Ammon's horn (tissue), 1 donor: ENCODE results near the gene DNAJB14.
A peak's percentile ranks its signal among the peaks of the same experiment; 100 is the strongest.

Experiments
- DNase-seq: peaks from one replicate; pipeline ENCODE4 v3.0.0-alpha.2; 2016; ENCODE audit warnings: low spot score

The DNAJB14 gene

DNA sequence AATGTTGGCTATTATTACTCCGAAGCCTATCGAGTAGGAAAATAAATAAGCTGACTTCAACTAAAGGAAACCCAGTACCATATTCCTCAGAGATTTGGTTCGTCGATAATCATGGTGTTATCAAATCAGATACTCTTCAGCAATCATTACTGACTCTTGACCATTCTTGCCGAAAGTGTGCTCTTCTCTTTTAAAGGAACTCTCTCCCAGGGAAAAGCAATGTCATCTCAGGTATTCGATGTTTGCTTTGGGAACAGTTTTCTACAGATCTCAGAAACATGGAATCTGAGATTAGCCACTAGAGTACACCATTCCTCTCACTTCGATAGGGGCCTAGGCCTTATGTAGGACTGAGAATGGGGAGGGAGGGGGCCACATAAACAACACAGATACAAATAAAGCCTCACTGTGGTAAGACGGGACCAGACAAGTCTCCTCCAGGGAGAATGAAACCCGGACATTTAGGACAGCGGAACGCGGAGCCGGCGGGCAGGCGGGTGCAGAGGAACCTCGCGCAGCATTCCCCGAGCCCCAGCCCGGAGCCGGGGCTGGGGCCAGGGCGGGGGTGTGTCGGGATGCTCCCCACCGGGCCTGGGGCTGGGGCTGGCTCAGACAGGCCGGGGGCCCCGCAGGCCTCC is 581 bp downstream of the DNAJB14 start:
- DNase-seq: peak; percentile 29

DNA sequence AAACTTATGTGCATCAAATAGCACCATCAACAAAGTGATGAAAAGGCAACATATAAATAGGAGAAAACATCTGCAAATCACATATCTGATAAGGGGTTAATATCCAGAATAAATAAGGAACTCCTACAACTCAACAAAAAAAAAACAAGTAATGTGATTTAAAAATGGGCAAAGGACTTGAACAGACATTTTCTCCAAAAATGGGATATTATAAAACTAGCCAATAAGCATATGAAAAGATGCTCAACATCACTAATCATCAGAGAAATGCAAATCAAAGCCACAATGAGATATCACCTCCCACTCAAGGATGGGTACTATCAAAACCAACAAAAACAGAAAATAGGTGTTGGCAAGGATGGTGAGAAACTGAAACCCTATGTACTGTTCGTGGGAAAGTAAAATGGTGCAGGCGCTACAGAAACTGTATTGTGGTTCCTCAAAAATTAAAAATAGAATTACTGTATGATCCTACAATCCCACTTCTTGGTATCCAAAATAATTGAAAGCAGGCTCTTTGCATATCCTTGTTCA is 2.4 kb downstream of the DNAJB14 start:
- no peak for DNase-seq

DNA sequence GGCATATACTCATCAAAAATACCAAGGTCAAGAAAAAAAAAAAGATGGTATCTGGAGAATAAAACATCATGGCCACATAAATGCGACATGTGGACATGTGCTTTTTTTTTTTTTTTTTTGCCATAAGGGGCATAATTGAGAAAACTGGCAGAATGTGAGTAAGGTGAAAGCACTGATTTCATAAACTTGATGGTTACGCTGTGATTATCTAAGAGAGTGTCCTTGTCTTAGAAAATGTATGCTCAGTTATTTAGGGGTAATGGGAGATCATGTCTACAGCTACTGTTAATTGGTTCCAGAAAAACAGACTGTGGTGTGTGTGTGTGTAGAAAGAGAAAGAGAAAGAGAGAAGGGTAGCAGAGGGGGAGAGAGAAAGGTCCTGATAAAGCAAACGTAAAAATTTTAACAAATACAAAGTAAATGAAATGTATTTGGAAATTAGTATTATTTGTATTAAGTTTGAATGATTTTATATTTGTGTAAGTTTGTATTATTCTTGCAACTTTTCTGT is 8.1 kb downstream of the DNAJB14 start:
- no peak for DNase-seq

DNA sequence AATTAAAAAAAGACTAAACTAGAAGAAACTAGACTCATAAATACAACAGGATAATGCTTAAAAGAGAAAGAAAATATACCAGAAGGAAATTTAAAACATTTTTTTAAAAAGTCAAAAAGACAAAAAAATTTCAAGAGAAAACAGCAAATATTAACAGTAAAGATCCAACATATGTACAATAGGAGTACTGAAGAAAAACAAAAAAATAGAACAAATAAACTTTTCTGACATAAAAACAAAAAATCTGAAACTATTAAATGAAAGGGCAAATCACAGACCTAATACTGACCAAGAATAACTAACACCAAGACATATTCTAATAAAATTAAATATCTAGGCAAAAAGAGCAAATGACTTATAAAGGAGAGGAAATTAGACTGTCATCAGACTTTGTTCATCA is 11.5 kb downstream of the DNAJB14 start:
- no peak for DNase-seq

DNA sequence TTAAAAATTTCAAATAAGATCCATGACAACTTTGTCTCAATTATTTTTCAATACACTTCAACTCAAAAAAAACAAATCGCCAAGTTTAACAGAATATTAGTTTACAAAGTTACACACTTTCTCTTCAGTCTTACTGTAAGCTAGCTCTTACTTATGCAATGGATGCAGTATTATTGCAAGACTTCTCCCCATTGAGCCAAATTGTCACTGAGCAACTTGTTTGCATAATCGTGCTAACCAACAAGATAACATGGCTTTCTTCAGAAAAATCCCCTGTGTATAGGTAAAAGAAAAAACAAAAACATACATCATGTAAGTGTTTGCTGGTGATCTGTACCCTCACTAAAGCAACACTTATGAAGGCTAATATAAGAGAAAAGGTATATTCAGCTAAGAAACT is 18.9 kb downstream of the DNAJB14 start:
- DNase-seq: no peak

DNA sequence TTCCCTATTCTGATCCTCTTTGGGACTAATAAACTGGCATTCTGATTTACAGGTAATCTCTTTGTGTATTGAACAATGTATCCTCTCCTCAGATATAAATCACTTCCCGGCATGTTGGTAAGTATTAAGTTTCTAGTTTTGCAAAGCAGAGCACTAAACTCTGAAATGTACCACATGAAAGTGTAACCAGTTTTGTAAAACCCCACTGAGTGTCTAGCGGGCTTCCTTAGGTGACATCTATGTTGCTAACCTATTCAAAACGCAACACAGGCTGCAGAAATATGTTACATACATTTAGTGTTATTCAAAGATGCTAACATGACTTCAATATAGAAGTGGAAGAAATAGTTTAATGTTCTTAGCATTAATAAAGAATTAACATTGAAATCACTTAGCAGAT is 25.2 kb downstream of the DNAJB14 start:
- no peak for DNase-seq

DNA sequence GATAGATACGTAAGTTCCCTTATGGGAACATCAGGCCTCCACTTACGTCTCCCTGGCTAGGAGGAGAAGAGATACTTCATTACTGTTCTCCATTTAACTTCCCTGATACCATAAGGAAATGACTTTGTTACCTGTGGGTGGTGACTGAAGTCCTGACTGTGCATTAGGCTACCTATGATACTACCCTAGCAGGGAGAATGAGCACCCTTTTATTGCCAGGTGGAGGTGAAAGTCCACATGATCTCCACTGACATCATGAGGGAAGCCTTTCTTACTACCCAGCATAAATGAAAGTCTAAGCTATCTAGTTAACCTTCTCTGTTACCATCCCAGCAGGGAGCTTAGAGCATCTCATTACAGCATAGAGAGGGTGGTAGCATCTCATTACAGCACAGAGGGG is 27.8 kb downstream of the DNAJB14 start:
- no peak for DNase-seq

DNA sequence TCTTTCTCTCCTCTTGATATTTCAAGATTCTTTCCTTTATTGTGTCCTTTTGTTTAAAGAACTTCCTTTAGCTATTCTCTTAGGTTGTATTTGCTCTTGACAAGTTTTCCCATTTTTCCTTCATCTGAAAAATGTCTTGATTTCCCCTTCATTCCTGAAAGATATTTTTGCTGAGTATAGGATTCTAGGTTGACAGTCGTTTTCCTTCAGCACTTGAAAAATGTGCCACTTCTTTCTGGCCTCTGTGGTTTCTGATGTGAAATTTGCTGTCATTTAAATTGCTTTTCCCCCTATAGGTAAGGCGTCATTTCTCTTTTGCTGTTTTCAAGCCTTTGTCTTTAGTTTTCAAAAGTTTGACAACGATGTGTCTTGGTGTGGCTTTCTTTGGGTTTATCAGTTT is 28.8 kb downstream of the DNAJB14 start:
- DNase-seq: no peak

DNA sequence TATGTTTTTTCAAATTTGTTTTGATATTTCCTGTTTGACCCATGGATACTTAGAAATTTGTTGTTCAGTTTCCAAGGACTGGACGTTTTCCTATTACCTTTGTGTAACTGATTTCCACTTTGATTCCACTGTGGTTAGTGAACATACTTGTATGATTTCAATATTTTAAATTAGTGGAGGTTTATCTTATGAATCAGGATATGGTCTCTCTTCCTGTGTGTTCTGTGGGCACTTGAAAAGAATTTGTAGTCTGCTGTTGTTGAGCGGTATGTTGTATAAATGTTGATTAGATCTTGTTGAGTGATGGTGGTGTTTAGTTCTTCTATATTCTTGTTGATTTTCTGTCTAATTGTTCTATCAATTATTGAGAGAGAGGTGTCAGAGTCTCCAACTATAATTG is 31.0 kb downstream of the DNAJB14 start:
- DNase-seq: no peak

DNA sequence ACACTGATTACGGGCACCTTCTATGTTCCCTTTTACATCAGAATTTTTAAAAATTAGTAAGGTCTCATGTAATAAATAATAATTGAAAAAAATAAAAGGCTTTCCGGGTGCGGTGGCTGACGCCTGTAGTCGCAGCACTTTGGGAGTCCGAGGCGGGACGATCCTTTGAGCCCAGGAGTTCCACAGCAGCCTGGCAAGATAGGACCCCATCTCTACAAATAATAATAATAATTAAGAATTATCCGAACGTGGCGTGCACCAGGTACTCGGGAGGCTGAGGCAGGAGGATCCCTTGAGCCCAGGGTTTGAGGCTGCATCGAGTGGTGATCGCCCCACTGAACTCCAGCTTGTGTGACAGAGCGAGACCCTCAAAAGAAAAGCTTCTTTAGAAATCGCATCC is 51.4 kb downstream of the DNAJB14 start:
- no peak for DNase-seq

DNA sequence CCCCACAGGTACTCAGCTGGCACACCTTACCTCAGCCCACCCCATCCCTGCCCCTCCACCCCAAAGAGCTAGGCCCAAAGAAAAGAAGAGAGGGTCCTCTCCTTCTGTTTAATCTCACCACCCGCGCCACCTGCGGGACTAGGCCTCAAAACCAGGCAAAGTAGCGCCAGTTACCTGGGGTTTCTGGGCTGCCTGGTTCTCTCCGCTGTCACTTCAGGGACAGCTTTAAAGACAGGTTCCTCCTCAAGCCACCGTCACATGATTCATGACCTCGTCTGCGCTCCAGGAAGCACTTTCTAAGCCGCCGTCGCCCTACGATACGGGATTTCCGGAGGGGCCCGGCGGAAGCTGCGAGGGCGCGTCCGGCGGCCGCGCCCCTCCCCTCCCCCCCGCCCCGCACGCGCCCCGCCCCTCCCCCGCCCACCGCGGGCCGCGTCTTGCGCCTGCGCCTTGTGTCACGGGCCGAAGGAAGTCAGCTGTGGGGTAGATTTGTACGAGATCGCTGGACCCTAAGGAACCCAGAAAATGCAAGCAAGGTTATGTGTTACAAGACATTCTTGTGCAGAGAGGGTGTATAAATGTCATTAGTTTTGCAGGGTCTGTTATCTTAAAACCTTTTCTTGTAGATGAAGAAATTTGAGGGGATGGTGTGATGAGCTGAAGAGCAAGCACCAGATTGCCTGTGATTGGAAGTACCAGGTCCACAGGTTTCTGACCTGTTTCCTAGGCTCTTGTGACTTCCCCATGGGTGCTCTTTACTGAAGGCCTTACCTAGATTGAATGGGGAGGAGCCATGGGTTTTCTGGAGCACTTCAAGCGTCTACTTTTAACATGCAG is 52.0 kb downstream of the DNAJB14 start, which contains the start of gene LAMTOR3:
TSS of gene LAMTOR3 (minus strand) at position 267 of the 837 bp plus-strand sequence. CDS start 464 bp downstream, outside the sequence.
- DNase-seq: peak; percentile 96

DNA sequence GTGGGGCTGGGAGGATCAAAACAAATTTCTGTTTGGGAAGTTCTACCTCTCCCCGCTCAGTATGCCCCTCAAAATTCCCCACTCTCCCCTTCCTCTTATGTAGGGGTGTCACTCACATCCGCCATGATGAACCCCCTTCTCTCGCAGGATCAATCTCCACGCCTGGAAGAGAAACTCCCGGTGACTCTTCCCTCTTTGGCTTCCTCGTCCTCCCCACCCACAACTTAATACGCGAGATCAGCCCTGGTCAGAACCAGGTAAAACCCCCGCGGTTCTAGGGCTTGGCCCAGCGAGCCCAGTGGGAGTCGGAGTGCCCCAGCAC is 52.6 kb downstream of the DNAJB14 start:
- DNase-seq: no peak

DNA sequence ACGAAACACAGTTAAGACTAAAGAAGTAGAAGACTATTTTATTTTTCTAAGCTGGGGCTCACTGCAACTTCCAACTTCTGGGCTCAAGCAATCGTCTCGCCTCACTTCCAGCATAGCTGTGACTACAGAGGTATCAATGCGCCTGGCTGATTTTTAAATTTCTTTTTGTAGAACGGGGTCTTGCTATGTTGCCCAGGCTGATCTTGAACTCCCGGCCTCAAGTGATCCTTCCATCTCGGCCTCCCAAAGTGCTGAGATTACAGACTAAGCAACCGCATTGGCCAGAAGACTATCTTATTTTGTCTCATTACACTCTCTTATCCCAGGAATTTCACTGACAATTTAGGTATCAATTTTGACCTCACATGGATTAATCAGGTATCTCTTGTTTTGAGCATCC is 53.4 kb downstream of the DNAJB14 start:
- DNase-seq: no peak

DNA sequence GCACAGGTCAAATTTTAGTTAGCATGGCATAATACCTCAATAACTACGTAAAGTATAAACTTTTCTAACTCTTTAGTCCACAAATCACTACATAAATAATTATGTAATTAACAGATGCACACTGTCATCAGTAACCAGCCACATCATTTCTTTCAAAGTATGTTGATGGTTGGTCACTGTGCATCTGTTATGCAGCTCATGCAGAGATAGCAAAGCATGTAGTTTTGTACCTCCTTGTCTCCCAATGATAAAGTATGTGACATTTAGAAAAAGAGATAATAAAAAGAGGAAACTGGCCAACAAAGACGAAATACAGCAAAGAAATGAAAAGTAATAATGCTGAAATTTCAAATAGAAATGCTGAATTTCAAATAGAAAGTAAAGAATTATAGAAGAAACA is 55.1 kb downstream of the DNAJB14 start:
- no peak for DNase-seq

DNA sequence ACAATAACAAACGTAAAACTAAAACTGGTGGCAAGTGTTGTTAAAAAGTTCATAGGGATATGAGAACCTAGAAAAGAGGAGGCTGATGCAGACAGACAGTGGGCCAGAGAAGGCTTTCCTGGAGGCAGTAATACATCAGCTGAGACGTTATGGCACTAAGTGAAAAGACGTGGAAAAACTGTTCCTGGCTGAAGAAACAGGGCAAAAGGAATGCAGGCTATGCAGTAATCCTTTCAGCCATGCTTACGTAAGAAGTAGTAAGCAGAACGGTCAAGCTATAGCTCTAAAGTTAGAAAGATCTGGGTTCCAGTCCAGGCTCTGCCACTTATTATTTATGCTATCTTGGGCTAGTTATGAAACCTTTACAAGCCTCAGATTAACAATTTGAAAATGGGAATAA is 58.6 kb downstream of the DNAJB14 start:
- DNase-seq: no peak

DNA sequence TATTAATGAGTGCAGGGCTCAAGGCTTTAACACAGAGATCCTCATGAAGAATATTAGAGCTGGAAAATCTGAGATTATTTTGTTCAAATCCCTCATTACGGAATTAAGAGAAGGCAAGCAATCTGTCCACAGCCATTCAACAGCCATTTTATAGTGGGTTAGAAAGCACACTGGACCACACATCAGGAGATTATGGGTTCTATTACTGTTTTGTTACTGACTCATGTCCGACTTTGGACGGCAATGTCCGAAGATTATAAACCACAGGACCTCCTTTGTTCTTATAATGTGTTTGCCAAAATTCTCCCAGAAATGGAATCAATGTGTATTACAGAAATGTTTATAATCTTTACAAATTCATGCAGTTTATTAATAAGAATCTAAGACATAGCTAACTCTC is 60.3 kb downstream of the DNAJB14 start:
- no peak for DNase-seq

DNA sequence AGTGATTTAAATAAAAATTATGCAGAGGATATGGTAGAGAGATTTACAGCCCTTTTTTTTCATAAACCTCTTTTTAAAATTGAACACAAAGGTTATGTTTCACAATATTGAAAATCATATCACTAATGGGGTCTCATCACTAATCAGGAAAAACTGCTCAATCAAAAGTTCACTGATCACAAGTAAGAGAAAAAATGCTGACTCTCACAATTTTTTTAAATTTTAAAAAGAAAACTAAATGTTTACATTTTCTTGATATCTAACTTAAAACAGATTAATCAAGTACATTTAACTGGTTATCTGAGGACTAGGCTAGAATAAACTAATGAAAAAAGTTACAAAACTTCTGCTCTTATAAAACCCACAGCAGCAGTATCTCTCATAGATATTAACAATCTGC is 60.7 kb downstream of the DNAJB14 start:
- DNase-seq: no peak

DNA sequence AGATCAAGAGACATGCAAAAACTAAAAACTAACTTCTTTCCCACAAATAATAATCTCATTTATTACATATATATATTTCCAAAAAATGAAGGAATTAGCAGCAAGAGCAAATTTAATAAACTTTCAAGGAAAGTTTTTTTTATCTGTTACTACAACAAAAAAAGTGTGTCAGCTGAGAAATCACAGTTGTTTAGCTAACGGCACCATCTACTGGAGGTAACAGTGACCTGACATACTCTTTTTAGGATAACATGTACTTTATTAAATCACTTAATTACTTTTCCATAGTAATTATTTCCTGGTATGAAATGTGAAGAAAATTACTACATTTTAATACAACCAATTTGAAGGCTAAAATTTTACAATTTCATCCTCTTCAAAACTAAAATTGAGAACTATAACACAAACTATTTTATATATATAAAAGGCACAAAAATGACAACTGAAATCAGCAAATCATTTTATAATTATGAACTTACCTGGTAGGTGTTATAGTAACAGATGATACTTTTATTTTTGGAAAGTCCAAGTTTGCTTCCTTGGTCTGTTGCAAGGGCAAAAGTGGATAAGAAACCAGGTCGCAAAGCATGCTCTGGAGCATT is 61.3 kb downstream of the DNAJB14 start:
- DNase-seq: peak; percentile 16

DNA sequence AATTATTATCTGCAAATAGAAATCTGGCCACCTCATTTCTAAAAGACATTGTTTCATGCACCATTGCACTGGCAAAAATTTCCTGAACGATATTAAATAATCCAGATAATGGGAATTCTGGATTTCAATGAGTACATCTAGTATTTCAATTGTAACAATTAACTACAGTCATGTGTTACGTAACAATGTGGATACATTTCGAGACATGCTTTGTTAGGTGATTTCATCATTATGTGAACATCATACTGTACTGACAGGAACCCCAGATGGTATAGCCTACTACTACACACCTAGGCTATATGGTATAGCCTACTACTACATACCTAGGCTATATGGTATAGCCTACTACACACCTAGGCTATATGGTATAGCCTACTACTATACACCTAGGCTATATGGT is 67.0 kb downstream of the DNAJB14 start:
- no peak for DNase-seq

DNA sequence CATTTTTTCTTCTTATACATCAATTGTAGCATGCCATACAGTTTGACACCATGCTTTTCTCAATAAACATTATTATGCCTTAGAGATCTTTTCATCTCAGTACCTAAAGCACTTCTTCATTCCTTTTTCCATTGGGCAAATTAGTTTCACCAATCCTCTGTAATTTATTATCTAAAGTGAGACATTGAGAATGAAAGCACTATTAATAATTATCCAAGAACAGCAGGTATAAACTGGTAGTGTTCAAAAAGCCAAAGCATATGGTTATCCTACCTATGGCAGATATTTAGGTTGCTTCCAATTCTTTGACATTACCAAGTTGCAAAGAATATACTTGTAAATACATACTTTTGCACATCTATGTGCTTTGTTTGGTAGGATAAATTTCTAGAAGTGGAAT is 67.8 kb downstream of the DNAJB14 start:
- DNase-seq: no peak

DNA sequence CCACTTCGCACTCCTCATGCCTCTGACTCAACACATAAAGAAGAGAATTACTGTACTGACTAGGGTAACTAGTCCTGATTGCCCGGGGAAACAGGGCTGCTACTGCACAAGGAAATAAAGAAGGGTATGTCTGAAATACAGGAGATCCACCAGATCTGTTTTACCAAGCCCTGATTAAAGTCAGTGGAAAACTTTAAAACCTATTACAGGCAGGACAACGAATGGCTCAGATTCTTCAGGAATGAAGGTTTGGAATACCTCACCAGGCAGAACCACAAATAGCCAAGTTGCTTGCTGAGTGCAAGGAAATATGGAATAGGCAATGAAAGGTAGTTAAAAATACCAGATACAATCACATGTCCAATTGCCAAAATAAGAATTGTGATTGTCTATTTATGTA is 69.5 kb downstream of the DNAJB14 start:
- DNase-seq: no peak

DNA sequence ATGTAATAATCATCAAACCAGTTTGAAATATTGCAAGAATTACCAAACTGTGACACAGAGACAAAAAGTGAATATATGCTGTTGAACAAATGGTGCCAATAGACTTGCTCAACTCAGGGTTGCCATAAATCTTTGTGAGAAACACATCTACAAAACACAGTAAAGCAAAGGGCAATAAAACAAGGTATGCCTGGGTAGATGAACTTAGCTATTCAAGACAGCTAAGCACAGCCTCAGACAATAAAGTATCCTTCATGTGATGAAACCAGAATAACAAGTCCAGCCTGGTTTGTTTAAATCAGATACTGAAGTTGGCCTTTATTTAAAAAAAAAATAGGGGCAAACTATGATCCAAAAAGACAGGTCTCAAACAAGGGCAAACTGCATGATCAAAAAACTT is 71.3 kb downstream of the DNAJB14 start:
- DNase-seq: no peak

DNA sequence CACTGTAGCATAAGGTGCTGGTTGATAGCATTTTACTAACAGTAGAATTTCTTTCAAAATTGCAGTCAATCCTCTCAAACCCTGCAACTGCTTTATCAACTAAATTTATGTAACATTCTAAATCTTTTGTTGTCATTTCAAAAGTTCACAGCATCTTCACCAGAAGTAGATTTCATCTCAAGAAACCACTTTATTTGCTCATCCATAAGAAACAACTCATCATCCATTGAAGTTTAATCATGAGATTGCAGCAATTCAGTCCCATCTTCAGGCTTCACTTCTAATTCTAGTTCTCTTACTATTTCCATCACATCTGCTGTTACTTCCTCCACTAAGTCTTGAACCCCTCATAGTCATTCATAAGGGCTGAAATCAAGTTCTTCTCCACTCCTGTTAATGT is 73.8 kb downstream of the DNAJB14 start:
- DNase-seq: no peak
